GM12878 (cell line): ENCODE measurements around the gene AK8. TPM values are rescaled to one million over a fixed set of nuclear protein-coding genes. Genes with fewer than 3 reads are reported as not detected.

Experiments
- ATAC-seq: fragments of 200-7000 bp; cut with Tn5 transposase; 3 replicates; pipeline ENCODE4 v1.9.1; 2020; ENCODE audit warnings: mild to moderate bottlenecking, moderate library complexity
- BruUV-seq: library from RNA; stranded (reverse); fragments of 400-500 nt; replicated peaks from 2 replicates; lab custom pipeline; 2021; lab: Mats Ljungman, UMichigan
- CTCF ChIA-PET: fragments of 300-600 bp; sonication (Branson Sonifier 250); formaldehyde crosslinking; extraction: SDS; loops from one replicate; lab custom pipeline; 2021; ENCODE audit warnings: inconsistent platforms; lab: Yijun Ruan, JAX
- POLR2A ChIA-PET: fragments of 350-600 bp; formaldehyde crosslinking; extraction: SDS; loops from one replicate; lab custom pipeline; 2021; ENCODE audit warnings: inconsistent platforms; lab: Charles Lee
- RAD21 ChIA-PET: fragments of 300-600 bp; sonication (Branson Sonifier 250); formaldehyde crosslinking; loops from one replicate; lab custom pipeline; 2023; ENCODE audit warnings: antibody characterized with exemption; ENCODE audit not compliant: unreplicated experiment; lab: Charles Lee
- SMC1A ChIA-PET: fragments of 300-600 bp; sonication (Branson Sonifier 250); formaldehyde crosslinking; loops from one replicate; lab custom pipeline; 2023; ENCODE audit not compliant: unreplicated experiment, uncharacterized antibody; lab: Charles Lee
- DNase-seq: peaks from one replicate; pipeline ENCODE4 v3.0.0-alpha.2; 2011; ENCODE audit warnings: low read depth, low spot score
- FAIRE-seq: peaks from 3 replicates; lab custom pipeline; 2011; peaks lifted over from hg19 to GRCh38; lab: Jason Lieb, UNC
- H2AFZ ChIP-seq: 2 replicates; pipeline ENCODE4 v1.6.0; 2011; ENCODE audit warnings: low read depth, low read length, control low read depth; ENCODE audit not compliant: control insufficient read depth
- H3K27ac ChIP-seq: 2 replicates; pipeline ENCODE4 v1.5.1; 2011; ENCODE audit warnings: control low read depth; ENCODE audit not compliant: control insufficient read depth, insufficient read depth
- H3K27me3 ChIP-seq, 2 experiments: replicated peaks in 1 of 2; 2 replicates each; pipeline versions ENCODE4 v1.6.0 to v1.6.1; 2011; ENCODE audit warnings: low read length in 1 of 2; ENCODE audit not compliant: control insufficient read depth in 2 of 2, insufficient read depth in 2 of 2
- H3K36me3 ChIP-seq, 2 experiments: 2 replicates each; pipeline ENCODE4 v1.5.1; 2011; ENCODE audit warnings: low read length in 1 of 2; ENCODE audit not compliant: control insufficient read depth in 2 of 2, insufficient read depth in 2 of 2
- H3K4me1 ChIP-seq: 2 replicates; pipeline ENCODE4 v1.6.1; 2011; ENCODE audit warnings: mild to moderate bottlenecking, low read length, moderate library complexity, mixed read lengths; ENCODE audit not compliant: control insufficient read depth, insufficient read depth
- H3K4me2 ChIP-seq: 2 replicates; pipeline ENCODE4 v1.6.0; 2011; ENCODE audit warnings: control low read depth; ENCODE audit not compliant: control insufficient read depth, insufficient read depth
- H3K4me3 ChIP-seq: fragments of 200-600 bp; sonication (generic); 2 replicates; pipeline ENCODE4 v1.5.1; 2016
- H3K79me2 ChIP-seq: 2 replicates; pipeline ENCODE4 v1.6.0; 2011; ENCODE audit warnings: low read length; ENCODE audit not compliant: control insufficient read depth, insufficient read depth
- H3K9ac ChIP-seq: 2 replicates; pipeline ENCODE4 v1.8.0; 2011; ENCODE audit warnings: low read length, control low read depth, mixed read lengths; ENCODE audit not compliant: control insufficient read depth, insufficient read depth
- H3K9me3 ChIP-seq: replicated peaks from 3 replicates; pipeline ENCODE4 v1.5.1; 2011; ENCODE audit warnings: mild to moderate bottlenecking, low read length; ENCODE audit not compliant: control insufficient read depth, insufficient read depth
- H4K20me1 ChIP-seq: 2 replicates; pipeline ENCODE4 v1.6.0; 2011; ENCODE audit not compliant: control insufficient read depth, insufficient read depth
- ATF7 ChIP-seq: fragments of 450-650 bp; IDR thresholded peaks from 2 replicates; pipeline ENCODE4 v1.6.1; 2016; ENCODE audit warnings: low read depth, mild to moderate bottlenecking
- BMI1 ChIP-seq: fragments of 450-650 bp; IDR thresholded peaks from 2 replicates; pipeline ENCODE4 v1.6.1; 2016; ENCODE audit warnings: mild to moderate bottlenecking, moderate library complexity, borderline replicate concordance
- JUND ChIP-seq: IDR thresholded peaks from 2 replicates; pipeline ENCODE4 v1.6.1; 2012; ENCODE audit warnings: low read depth, mild to moderate bottlenecking, low read length, improper control_type of control experiment, moderate library complexity
- KDM1A ChIP-seq: fragments of 200-600 bp; sonication (generic); IDR thresholded peaks from 2 replicates; pipeline ENCODE4 v1.6.1; 2016; ENCODE audit warnings: borderline replicate concordance
- MTA3 ChIP-seq: IDR thresholded peaks from 2 replicates; pipeline ENCODE4 v1.6.1; 2012; ENCODE audit warnings: low read length, inconsistent platforms, borderline replicate concordance
- RAD51 ChIP-seq: fragments of 450-650 bp; IDR thresholded peaks from 2 replicates; pipeline ENCODE4 v1.6.1; 2016; ENCODE audit warnings: moderate library complexity, mild to moderate bottlenecking, inconsistent platforms
- SPI1 ChIP-seq: IDR thresholded peaks from 2 replicates; pipeline ENCODE4 v1.6.1; 2011; ENCODE audit warnings: low read depth, mild to moderate bottlenecking, low read length, moderate library complexity, borderline replicate concordance; ENCODE audit not compliant: insufficient read depth
- WGBS: methylation state at CpG from one replicate; pipeline ENCODE4 v1.1.6; 2016; ENCODE audit warnings: low lambda C conversion rate; ENCODE audit not compliant: insufficient replicate concordance, insufficient coverage; ENCODE audit errors: missing lambda C conversion rate; 5-methylcytosine and 5-hydroxymethylcytosine counted together
- in situ Hi-C: fragments of 300-500 bp; cut with MboI; formaldehyde crosslinking; loops from 9 replicates; pipeline ENCODE4 v1.14.3; 2018; ENCODE audit warnings: mixed read lengths
- intact Hi-C: fragments of 100-400 bp; cut with micrococcal nuclease; formaldehyde crosslinking; loops from one replicate; pipeline ENCODE4 v1.14.2; 2022; ENCODE audit not compliant: unreplicated experiment
- polyA plus RNA-seq, 11 experiments: library from polyadenylated mRNA; depleted of rRNA in 4 of 11; unstranded in 6 of 11; stranded (reverse) in 5 of 11; fragments of >200 nt; fragmentation: Nextera tagmentation in 4 of 11; fragmentation: Illumina TruSeq in 1 of 11; extraction: Ambion mirVana in 4 of 11; extraction: Trizol in 1 of 11; gene quantifications; 1 replicate in 1 of 11; 2 replicates in 10 of 11; pipeline versions ENCODE4 v1.2.1 to v1.2.3, GENCODE V29; 2011 to 2016; ENCODE audit warnings: inconsistent platforms in 2 of 11, missing spikeins in 2 of 11, low read depth in 1 of 11
- total RNA-seq, 4 experiments: library from RNA; depleted of rRNA in 3 of 4; stranded (reverse); fragments of >200 nt in 3 of 4; fragmentation: Illumina TruSeq in 1 of 4; extraction: Trizol in 1 of 4; gene quantifications; 2 replicates each; pipeline versions ENCODE4 v1.2.1 to v1.2.3, GENCODE V29; 2013 to 2021
- TF ChIP-seq, protein P1 (sequence below): fragments of 450-650 bp; IDR thresholded peaks from 2 replicates; pipeline ENCODE4 v1.6.1; 2017; ENCODE audit warnings: borderline replicate concordance

The AK8 gene
- total and polyA plus RNA-seq, 10 of the 15 experiments (the other 5 are each of a cell fraction or from before 2014, with no cell fraction given): 0.03 to 0.12 (median 0.06) TPM; not detected in 5

DNA sequence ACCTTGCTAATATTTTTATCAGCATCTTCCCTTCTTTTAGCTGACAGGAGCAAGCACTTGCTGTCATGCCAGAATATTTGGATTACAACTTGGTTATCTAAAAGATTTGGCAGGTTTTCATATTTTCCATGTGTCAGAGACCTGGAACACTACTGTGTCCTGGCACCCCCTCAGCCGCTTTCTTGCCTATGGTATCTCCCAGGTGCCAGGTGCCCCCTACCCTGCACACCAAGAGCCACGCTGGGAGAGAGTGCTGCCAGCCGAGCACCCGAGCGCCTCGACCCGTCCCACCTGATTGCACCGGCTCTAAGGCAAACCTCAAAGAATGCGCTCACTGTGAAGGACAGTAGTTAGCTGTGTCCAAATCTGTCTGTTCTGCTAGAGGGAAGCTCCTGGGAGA lies 123.0 kb downstream of the AK8 start (continued):
- TF ChIP-seq, protein P1, sequence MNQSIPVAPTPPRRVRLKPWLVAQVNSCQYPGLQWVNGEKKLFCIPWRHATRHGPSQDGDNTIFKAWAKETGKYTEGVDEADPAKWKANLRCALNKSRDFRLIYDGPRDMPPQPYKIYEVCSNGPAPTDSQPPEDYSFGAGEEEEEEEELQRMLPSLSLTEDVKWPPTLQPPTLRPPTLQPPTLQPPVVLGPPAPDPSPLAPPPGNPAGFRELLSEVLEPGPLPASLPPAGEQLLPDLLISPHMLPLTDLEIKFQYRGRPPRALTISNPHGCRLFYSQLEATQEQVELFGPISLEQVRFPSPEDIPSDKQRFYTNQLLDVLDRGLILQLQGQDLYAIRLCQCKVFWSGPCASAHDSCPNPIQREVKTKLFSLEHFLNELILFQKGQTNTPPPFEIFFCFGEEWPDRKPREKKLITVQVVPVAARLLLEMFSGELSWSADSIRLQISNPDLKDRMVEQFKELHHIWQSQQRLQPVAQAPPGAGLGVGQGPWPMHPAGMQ: no peak

DNA sequence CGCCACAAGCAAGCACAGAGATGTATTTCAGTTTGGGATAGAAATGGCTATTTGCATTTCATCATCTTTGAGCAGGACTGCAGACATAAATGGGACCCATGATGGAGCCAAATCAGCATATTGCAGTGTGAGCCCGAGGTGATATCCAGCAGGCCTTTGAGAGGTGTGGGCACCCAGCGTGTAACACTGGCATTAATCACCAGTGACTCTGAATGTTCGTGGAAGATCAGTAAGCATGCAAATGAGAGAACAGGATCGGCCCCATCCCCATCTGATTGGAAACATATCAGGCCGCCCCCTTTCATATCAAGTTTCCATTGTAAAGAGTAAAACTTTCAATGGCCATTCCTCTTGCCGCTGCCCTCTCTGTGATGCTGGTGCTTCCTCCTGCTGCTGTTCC lies 123.8 kb downstream of the AK8 start:
- no peak overlapping the region for H3K9ac ChIP-seq
- no peaks in the 10 kb centered on the region for H3K4me1 ChIP-seq
- CTCF ChIA-PET: no interaction called here
- FAIRE-seq: no peak
- H3K27ac ChIP-seq: no peak overlapping the region
- POLR2A ChIA-PET: no interaction called here
- BruUV-seq: no TSS peak
- SMC1A ChIA-PET: no interaction called here
- no peaks in the 10 kb centered on the region for H3K79me2 ChIP-seq
- H3K27me3 ChIP-seq: peaks cover 2% of the 10 kb centered on the region in 2 experiments; a peak in 1 of 4 replicates
- no peaks in the 10 kb centered on the region for H3K9me3 ChIP-seq
- TF ChIP-seq SPI1 (no peak), RAD51 (no peak), KDM1A (no peak), JUND (no peak), MTA3 (no peak), BMI1 (no peak), ATF7 (no peak)
- TF ChIP-seq, all 136 proteins: peak for 0
- intact Hi-C loops (no loop called here), in situ Hi-C loops (no loop called here)
- Histone ChIP-seq H4K20me1 (no peaks in the 10 kb centered on the region), H3K36me3 (no peaks in the 10 kb centered on the region), H2AFZ (no peak overlapping the region), H3K4me2 (no peak overlapping the region), H3K4me3 (no peak overlapping the region)
- WGBS: 47% methylated on average over 7 of the region's 7 CpGs
- RAD21 ChIA-PET: no interaction called here
- DNase-seq: no peak
- ATAC-seq: no peak
